ENCODE data around the gene ADPGK.
A peak's percentile ranks its signal among the peaks of the same experiment; 100 is the strongest.

GRCh38 chr15:72796515-72797337 lies 13.2 kb upstream of the ADPGK start:
- peak; percentile 13 to 57 for TF ChIP-seq CTCF (IDR thresholded peaks at IDR 0.05)
- TF ChIP-seq EP300 (IDR thresholded peaks at IDR 0.05), result no peak
- TF ChIP-seq POLR2AphosphoS5 (IDR thresholded peaks at IDR 0.05), result no peak
- TF ChIP-seq POLR2A (IDR thresholded peaks at IDR 0.05), result no peak
